Stimulated activated CD4-positive, alpha-beta T cell treated with anti-CD3 and anti-CD28 coated beads, Interleukin-15, amount 100 ng/mL, for 1 hour (primary cell): ENCODE measurements around the gene IL4I1.
A peak's percentile ranks its signal among the peaks of the same experiment; 100 is the strongest.

Experiments
- DNase-seq, 2 donors: peaks; one replicate each; pipeline ENCODE4 v3.0.0-alpha.2; 2020; ENCODE audit warnings: low read depth in 1 of 2, low spot score in 1 of 2

Gene IL4I1

DNA sequence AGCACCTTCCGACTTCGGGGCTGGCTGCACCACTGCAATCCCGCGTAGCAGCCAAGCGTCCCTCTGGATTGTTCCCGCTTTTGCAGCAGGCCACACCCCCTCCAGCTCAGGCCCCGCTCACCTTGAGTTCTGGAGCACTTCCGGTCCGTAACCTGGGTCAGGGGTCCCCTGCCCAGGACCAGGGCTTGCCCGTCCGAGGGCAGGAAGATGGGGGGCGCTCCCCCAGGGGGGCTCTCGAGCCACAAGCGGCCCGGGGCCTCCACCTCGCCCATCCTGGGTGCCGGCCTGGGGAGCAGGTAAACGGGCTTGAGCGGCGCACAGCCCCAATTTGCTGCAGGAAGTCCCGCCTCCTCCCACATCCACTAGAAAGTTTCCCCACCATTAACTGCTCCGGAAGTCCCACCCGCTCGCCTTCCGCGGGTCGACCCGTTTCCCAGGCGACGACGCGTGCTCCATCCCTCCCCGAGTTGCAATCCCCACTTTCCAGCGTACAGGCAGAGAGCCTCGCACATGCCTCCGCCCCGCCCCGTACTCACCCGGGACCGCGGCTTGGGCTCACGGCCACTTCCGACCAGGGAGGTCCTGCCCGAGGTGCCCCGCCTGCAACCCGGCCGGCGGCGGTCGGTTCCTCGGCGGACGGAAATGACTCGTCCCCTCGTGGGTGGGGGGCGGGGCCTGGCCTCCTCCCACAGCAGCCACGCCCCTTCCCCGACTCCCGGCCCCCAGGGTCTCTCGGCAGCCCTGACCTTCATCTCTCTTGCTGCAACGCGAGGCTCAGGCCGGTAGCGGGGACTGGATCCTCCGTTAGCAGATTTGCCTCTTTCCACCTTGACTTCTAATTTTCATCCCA, 29.5 kb downstream of the IL4I1 start, which contains the start of gene PNKP:
Gene PNKP, minus strand, starts transcription at position 644 of the 850 bp plus-strand sequence. Its CDS starts 372 bp downstream, at position 272.
- peak; percentile 67 to 90 for DNase-seq

DNA sequence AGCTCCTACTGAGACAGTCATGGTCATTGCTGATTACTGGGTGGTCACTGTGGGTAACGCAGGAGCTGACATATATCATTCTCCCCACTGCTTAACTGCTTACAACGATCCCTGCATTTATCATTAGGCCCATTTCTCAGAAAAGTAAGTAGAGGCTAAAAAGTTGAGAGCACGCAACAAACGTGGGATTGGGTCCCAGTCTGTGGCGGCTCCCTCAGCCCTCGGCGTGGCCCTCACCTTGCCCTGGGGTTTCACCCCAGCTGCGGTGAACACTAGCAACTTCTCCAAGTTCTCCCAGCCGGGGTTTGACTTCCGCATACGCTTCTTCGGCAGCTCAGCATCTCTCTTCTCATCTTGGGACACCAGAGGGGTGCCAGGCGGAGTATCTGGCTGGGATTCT, 31.8 kb downstream of the IL4I1 start:
- no peak for DNase-seq

DNA sequence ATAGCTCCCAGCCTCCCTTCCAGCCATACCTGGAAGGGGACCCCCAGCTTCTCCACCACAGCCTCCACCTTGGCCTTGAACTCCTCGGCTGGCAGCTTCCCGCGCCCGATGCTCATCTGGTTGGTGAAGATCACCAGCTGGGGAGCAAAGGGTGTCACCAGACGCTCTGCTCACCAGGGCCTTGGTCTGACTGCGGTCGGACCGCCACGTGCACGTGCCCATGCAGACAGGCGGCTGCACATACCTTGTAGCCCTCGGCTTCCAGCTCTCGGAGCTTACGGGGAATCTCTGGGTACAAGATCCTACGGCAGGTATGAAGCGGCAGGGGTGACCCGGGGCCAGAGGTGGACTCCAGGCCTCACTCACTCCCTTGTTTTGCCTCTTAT, 32.8 kb downstream of the IL4I1 start:
- no peak for DNase-seq

GRCh38 chr19:49863254-49863934, 33.3 kb downstream of the IL4I1 start:
- no peak for DNase-seq

DNA sequence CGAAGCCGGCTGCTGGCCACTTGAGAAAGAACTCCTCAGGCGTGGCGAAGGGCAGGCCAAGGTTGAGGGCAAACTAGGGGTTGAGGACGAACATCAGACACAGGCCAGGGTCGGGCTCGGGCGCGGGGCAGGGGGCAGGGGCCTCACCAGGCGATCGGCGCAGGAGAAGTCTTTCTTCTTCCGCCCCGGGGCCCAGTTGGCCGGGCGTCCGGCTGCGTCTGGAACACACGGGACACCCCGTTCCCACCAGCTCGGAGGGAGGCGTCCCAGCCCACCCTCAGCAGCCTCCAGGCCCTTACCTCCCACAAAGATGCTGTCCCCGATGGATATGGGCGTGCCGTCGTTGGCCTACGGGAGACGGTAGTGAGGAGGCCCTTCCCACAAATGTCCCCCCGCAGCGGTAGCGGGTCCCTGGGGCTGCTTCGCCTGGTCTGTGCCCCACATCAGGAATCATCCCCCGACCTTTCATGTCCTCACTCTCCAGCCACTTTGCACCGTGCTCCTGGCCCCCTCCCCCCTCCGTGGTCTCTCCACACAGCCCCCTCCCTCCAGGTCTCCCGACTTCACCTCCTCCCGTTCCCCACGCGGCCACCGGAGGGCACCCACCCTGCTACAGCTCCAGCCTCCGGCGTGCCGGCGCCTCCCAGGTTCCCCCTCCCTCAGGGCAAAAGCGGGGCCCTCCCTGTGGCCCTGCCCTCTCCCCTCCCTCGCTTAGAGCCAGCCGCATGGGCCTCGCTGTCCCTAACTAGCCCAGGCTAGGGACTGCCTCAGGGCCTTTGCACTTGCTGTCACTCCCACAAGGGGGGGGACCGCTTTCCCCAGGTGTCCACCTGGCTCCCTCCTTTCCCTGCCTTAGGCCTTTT, 34.1 kb downstream of the IL4I1 start:
- no peak for DNase-seq

DNA sequence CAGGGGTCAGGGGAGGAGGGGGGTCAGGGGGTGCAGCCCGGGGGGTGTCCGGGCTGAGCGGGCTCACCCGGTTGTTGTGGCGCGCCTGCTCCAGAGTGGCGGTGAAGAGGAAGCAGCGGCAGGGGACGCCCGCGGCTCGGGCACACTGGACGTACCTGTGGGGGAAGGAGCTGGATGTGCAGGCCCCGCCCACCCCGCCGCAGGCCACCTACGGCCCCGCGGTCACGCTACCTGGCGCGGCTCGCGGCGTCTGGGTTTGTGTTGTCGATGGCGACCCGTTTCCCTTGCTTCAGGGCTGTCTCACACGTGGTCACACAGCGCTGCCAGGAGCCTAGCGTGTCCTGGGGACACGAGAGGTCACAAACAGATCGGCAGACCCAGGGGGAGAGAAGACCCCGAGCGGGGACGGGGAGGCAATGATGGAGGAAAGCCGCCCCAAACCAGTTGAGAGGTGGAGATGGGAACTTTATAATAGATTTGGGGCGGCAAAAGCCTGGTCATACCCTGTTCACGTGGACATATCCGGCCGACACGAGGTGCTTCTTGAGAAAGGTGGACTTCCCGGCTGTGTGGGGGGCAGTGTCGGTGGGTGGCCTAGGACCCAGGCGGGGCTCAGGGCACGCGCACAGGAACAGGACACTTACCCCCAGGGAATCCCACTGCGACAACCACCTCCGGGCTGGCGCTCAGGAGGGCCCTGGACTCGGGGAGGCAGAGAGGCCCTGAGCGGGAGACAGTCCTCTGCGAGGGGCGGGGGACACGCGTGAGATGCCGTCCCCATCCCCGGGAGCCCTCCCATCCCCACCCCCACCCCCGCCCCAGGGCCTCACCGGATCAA, 34.9 kb downstream of the IL4I1 start:
- DNase-seq, result no peak

GRCh38 chr19:49861107-49861506, 35.6 kb downstream of the IL4I1 start:
- DNase-seq, result no peak

DNA sequence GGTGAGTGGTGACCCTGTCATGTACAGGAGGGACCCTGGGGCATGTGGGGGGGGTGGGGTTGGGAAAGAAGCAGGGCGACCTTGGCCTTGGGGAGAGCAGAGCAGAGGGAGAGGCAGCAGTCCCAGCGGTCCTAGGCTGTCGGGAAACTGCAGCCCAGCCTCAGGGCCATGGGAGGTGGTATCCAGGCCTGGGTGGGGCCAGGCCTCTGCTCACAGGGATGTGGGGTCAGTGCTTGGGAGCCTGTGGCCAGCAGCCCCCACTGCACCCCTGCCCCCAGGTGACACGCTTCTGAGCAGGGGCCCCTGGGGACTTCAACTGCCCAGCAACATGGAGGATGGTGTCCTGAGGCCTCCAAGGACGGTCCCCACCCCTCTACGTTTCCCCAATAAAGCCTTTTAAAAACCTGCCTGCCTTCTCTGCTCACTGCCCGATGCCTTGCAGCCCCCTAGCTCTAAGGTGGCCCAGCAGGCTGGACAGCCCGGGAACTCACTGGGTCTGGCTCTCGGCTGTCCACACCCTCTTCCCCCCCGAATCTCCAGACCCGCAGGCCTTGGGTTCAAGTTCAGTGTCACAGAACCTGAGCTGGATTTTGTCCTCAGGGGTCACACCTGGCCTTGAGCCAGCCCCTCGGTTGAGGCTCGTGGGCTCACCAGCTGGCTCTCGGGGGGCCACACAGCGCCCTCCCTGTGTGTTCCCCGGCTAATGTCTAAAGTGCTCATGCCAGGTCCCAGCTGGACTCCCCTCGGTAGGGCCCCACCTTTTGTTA, 36.2 kb downstream of the IL4I1 start:
- no peak for DNase-seq

DNA sequence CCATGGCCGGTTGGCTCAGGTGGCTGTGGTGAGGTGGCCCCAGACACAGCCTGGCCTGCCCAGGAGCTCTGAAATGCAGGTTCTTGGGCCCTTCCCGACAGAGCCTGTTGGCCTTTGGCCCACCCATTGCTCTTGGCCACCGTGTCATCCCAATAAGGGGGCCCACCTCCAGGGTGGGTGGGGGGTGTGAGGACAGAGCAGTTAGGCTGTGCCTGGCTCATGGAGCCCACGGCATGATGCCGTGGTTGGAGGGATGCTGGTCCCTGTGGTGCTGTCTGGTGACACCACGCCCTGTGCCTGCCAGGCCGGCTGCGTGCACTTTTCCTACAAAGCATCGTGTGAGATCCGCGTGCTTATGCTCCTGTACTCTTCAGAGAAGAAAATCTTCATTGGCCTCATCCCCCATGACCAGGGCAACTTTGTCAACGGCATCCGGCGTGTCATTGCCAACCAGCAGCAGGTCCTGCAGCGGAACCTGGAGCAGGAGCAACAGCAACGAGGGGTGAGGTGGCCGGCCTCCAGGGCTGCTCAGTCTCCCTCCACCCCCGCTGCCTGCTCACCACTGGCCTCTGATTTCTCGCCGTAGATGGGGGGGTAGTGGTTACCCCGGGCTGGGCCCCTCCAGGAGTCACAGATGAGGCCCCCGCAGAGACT, 36.9 kb downstream of the IL4I1 start:
- no peak for DNase-seq

GRCh38 chr19:49858088-49858985, 38.4 kb downstream of the IL4I1 start:
- DNase-seq, result no peak

GRCh38 chr19:49857838-49858087, 38.9 kb downstream of the IL4I1 start:
- DNase-seq, result no peak

GRCh38 chr19:49857061-49857837, 39.4 kb downstream of the IL4I1 start:
- no peak for DNase-seq

DNA sequence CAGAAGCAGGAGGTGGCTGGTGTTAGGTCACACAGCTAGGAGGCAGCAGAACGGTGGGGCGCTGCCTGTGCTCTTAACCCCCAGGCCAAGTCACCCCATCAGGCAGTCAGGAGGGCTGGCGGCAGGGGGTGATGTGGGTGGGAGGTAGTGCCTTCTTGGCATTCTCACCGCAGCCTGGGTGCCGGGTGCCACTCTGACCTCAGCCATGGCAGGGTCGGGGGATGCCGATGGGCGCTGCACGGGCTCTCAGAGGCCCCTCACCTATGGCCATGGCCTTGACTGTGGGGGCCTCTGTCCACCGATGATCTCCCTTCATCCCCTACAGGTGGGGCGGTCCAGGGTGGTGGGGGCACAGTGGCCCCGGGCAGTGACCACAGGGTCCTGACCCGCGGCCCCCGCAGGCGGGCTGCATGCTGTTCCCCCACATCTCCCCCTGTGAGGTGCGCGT, 40.1 kb downstream of the IL4I1 start:
- no peak for DNase-seq

GRCh38 chr19:49855676-49856573, 40.8 kb downstream of the IL4I1 start:
- no peak for DNase-seq

- no peak for DNase-seq
These were observed 41.4 kb downstream of the IL4I1 start for GRCh38 chr19:49855277-49855675.

GRCh38 chr19:49854378-49855263, 42.1 kb downstream of the IL4I1 start:
- no peak for DNase-seq
